ENCODE results near the gene UBAP1. TPM values are rescaled to one million over a fixed set of nuclear protein-coding genes. Genes with fewer than 3 reads are reported as not detected.
"Not testable (repeated sequence)": the region's sequence is repeated elsewhere in the genome, so short reads cannot be mapped to it uniquely, and the experiment has no call there.

Gene UBAP1
- total RNA-seq, 1 experiment from 2014 or later: 30.8 TPM

GRCh38 chr9:34195143-34195542 lies 16.3 kb downstream of the UBAP1 start:
- RAD21 ChIA-PET (ENCODE audit: low non-redundant PET in 1 of 2, low total read pairs in 2 of 2, uncharacterized antibody in 2 of 2, unreplicated experiment in 2 of 2): no interaction called here
- peaks cover 90% of the 10 kb centered on the region for H3K79me2 ChIP-seq (ENCODE audit: insufficient read depth, low read length)
- POLR2A ChIA-PET: no interaction called here
- no peak overlapping the region for H3K9ac ChIP-seq (ENCODE audit: low read length)
- H3K27ac ChIP-seq (ENCODE audit: low read depth, low read length): no peak overlapping the region
- H2AFZ ChIP-seq (ENCODE audit: low read depth, low read length, poor library complexity, severe bottlenecking): no peak overlapping the region
- DNase-seq (ENCODE audit: low read depth, low spot score): no peak
- intact Hi-C loops (cut with micrococcal nuclease): no loop called here
- peaks cover 14% of the 10 kb centered on the region; the same call in 1 of the 2 replicates for H4K20me1 ChIP-seq (ENCODE audit: insufficient read depth)
- H3K9me3 ChIP-seq (ENCODE audit: control insufficient read depth in 1 of 2, insufficient read depth in 1 of 2, low read depth in 1 of 2, low read length in 2 of 2): no peaks in the 10 kb centered on the region
- TF ChIP-seq CBX3 (IDR thresholded peaks at IDR 0.05; ENCODE audit: low read depth) (no peak), YY1 (IDR thresholded peaks at IDR 0.05; ENCODE audit: extremely low read depth, insufficient replicate concordance, low read depth, low read length) (no peak), ATF3 (IDR thresholded peaks at IDR 0.05) (no peak), EZH2phosphoT487 (IDR thresholded peaks at IDR 0.05; ENCODE audit: borderline replicate concordance) (no peak), EZH2 (IDR thresholded peaks at IDR 0.05) (no peak), ELF1 (IDR thresholded peaks at IDR 0.05; ENCODE audit: borderline replicate concordance, low read depth) (no peak), REST (IDR thresholded peaks at IDR 0.05; ENCODE audit: low read depth) (no peak), CTCF (IDR thresholded peaks at IDR 0.05 in 2 of 3, conservative IDR thresholded peaks at IDR 0.05 in 1 of 3; ENCODE audit: borderline replicate concordance in 1 of 3, insufficient read depth in 1 of 3, low read depth in 2 of 3, low read length in 2 of 3) (no peak), POLR2A (IDR thresholded peaks at IDR 0.05; ENCODE audit: borderline replicate concordance, extremely low read depth, insufficient read depth, insufficient read length) (no peak), SIN3A (IDR thresholded peaks at IDR 0.05; ENCODE audit: low read depth) (no peak)
- BruUV-seq (replicated peaks): no TSS peak
- H3K36me3 ChIP-seq (ENCODE audit: control insufficient read depth in 1 of 2, insufficient read depth in 2 of 2, low read length in 2 of 2): no peaks in the 10 kb centered on the region
- H3K9me2 ChIP-seq (ENCODE audit: insufficient read depth): no peaks in the 10 kb centered on the region
- CTCF ChIA-PET: no interaction called here
- H3K4me1 ChIP-seq (ENCODE audit: control insufficient read depth in 1 of 2, insufficient read depth in 2 of 2, low read length in 2 of 2): peaks cover 6 to 15% of the 10 kb centered on the region in 2 experiments; a peak in 3 of 4 replicates
- H3K4me2 ChIP-seq (ENCODE audit: low read length): no peak overlapping the region
- H3K27me3 ChIP-seq (ENCODE audit: insufficient read depth, low read length): no peaks in the 10 kb centered on the region
- no peak for ATAC-seq
- no peak overlapping the region for H3K4me3 ChIP-seq (replicated peaks in 1 of 2; ENCODE audit: low read depth in 1 of 2, low read length in 2 of 2)

- H3K4me3 ChIP-seq (replicated peaks in 1 of 2; ENCODE audit: low read depth in 1 of 2, low read length in 2 of 2); H3K36me3 ChIP-seq (ENCODE audit: control insufficient read depth in 1 of 2, insufficient read depth in 2 of 2, low read length in 2 of 2); H3K27me3 ChIP-seq (ENCODE audit: insufficient read depth, low read length); H3K4me2 ChIP-seq (ENCODE audit: low read length); intact Hi-C loops (cut with micrococcal nuclease); H3K27ac ChIP-seq (ENCODE audit: low read depth, low read length); CTCF ChIA-PET; POLR2A ChIA-PET; RAD21 ChIA-PET (ENCODE audit: low non-redundant PET in 1 of 2, low total read pairs in 2 of 2, uncharacterized antibody in 2 of 2, unreplicated experiment in 2 of 2); H2AFZ ChIP-seq (ENCODE audit: low read depth, low read length, poor library complexity, severe bottlenecking); BruUV-seq (replicated peaks); H3K9me3 ChIP-seq (ENCODE audit: control insufficient read depth in 1 of 2, insufficient read depth in 1 of 2, low read depth in 1 of 2, low read length in 2 of 2); ATAC-seq; H3K9ac ChIP-seq (ENCODE audit: low read length); H3K9me2 ChIP-seq (ENCODE audit: insufficient read depth); DNase-seq (ENCODE audit: low read depth, low spot score): not testable (repeated sequence)
- Histone ChIP-seq H3K79me2 (ENCODE audit: insufficient read depth, low read length) (peaks cover 90% of the 10 kb centered on the region), H3K4me1 (ENCODE audit: control insufficient read depth in 1 of 2, insufficient read depth in 2 of 2, low read length in 2 of 2) (peaks cover 9 to 23% of the 10 kb centered on the region in 2 experiments), H4K20me1 (ENCODE audit: insufficient read depth) (0 out of 2 replicates have a peak, but pooled peaks cover 11% of the 10 kb centered on the region)
Observed at GRCh38 chr9:34197286-34197685, 18.4 kb downstream of the UBAP1 start.

Data from HCT116 (cell line).